ENCODE measurements around the gene PDE6H.

DNA sequence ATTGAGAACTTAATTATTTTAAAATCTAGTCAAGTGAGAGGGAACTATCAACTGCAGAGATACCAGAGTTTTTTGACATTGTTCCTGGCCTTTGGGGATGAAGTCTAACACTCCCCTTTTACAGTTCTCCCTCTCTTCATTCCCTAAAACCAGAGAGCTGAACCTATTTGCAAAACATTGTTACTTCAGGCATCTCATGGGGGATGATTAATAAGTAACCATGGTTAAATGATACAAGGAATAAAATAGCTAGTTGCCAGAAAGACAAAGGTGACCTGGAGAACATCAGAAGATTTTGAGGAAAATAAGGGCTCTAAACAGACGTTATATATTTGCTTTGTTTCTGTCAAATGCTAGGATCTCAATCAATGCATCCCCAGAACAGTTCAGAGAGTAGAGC, 42.3 kb downstream of the PDE6H start:
- no peak for TF ChIP-seq POLR2A (IDR thresholded peaks at IDR 0.05)
- no peak for TF ChIP-seq CTCF (IDR thresholded peaks at IDR 0.05)

Measured in adrenal gland (tissue), 5 donors.